Measurements from ENCODE around the gene MRGPRX2.

GRCh38 chr11:19107125-19107524, 46.6 kb upstream of the MRGPRX2 start:
- TF ChIP-seq CTCF (conservative IDR thresholded peaks at IDR 0.05; ENCODE audit: low read depth in 2 of 2) = no peak
- TF ChIP-seq POLR2AphosphoS5 (IDR thresholded peaks at IDR 0.05; ENCODE audit: low read depth) = no peak
- TF ChIP-seq ETS1 (IDR thresholded peaks at IDR 0.05) = no peak
- TF ChIP-seq REST (IDR thresholded peaks at IDR 0.05; ENCODE audit: unreplicated experiment) = no peak
- TF ChIP-seq EZH2 (IDR thresholded peaks at IDR 0.05; ENCODE audit: low read depth, unreplicated experiment) = no peak
